Upper lobe of right lung (tissue), 1 donor: ENCODE results near the gene JAML. TPM values are rescaled to one million over a fixed set of nuclear protein-coding genes. Genes with fewer than 3 reads are reported as not detected.
A peak's percentile ranks its signal among the peaks of the same experiment; 100 is the strongest.

Source experiments
- ATAC-seq: fragments of 200-7000 bp; cut with Tn5 transposase; one replicate; pipeline ENCODE4 v1.9.1; 2020; ENCODE audit warnings: mild to moderate bottlenecking, moderate library complexity
- DNase-seq: peaks from one replicate; pipeline ENCODE4 v3.0.0-alpha.2; 2020
- H3K27ac ChIP-seq: fragments of 200-600 bp; one replicate; pipeline ENCODE4 v1.8.0; 2022
- H3K27me3 ChIP-seq: fragments of 200-600 bp; one replicate; pipeline ENCODE4 v1.8.0; 2022; ENCODE audit warnings: mild to moderate bottlenecking
- H3K36me3 ChIP-seq: fragments of 200-600 bp; one replicate; pipeline ENCODE4 v1.8.0; 2022
- H3K4me1 ChIP-seq: fragments of 200-600 bp; one replicate; pipeline ENCODE4 v1.8.0; 2022
- H3K4me3 ChIP-seq: fragments of 200-600 bp; one replicate; pipeline ENCODE4 v1.8.0; 2022; ENCODE audit warnings: mild to moderate bottlenecking
- H3K9me3 ChIP-seq: fragments of 200-600 bp; one replicate; pipeline ENCODE4 v1.8.0; 2022
- CTCF ChIP-seq: fragments of 200-600 bp; IDR thresholded peaks from one replicate; pipeline ENCODE4 v1.8.0; 2022; ENCODE audit warnings: antibody characterized with exemption
- intact Hi-C: fragments of 100-400 bp; cut with DNase I; formaldehyde crosslinking; loops from one replicate; pipeline ENCODE4 v1.11.0; 2022
- total RNA-seq: library from RNA; stranded (reverse); fragmentation: NEBNext Ultra II Directional; extraction: Animal tissue kit (Norgen Biotek cat#: 25700); gene quantifications from one replicate; pipeline ENCODE4 v1.2.1, GENCODE V29; 2021
- donor health status: DM: no; HTN: yes; CAD: no; lungs with severe emphysema.

JAML gene
- total RNA-seq, 1 donor from 2014 or later: 87.9 TPM

- no peak for TF ChIP-seq CTCF
- Histone ChIP-seq H3K9me3 (no peaks in the 10 kb centered on the region), H3K4me1 (peaks cover 23% of the 10 kb centered on the region), H3K27me3 (no peaks in the 10 kb centered on the region), H3K4me3 (no peak overlapping the region), H3K36me3 (no peaks in the 10 kb centered on the region), H3K27ac (peak overlapping the region; percentile 48)
- intact Hi-C loops: no loop called here
- DNase-seq (no peak), ATAC-seq (peak; percentile 20)
Measured at GRCh38 chr11:118226781-118227180, 2.0 kb upstream of the JAML start.

GRCh38 chr11:118226296-118226695 lies 1.5 kb upstream of the JAML start:
- Histone ChIP-seq H3K27me3 (no peaks in the 10 kb centered on the region), H3K4me3 (no peak overlapping the region), H3K4me1 (peaks cover 23% of the 10 kb centered on the region), H3K27ac (peak overlapping the region; percentile 48), H3K36me3 (no peaks in the 10 kb centered on the region), H3K9me3 (no peaks in the 10 kb centered on the region)
- intact Hi-C loops: no loop called here
- TF ChIP-seq CTCF: no peak
- ATAC-seq: peak; percentile 13
- DNase-seq: no peak

DNA sequence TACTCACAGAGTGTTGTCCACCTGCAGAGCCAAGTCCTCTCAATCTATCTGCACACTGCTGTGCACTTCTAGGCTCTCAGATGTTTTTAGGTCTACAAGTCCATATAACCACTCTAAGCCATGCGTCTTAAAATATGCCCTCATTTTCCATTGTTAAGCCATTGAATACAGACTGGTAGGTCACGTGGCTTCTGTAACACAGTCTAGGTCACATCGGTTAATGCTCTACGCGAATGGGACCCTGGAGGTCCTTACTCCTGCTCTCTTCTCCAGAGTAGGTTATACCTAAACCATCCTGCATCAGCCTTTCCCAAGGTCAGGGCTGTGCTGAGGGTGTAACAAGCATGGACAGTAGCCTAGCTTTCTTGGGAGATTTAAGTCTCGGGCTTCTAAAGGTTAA lies 819 bp downstream of the JAML start:
- peaks cover 17% of the 10 kb centered on the region for H3K4me1 ChIP-seq
- DNase-seq (no peak), ATAC-seq (peak; percentile 20)
- no peaks in the 10 kb centered on the region for H3K9me3 ChIP-seq
- peak overlapping the region; percentile 76 for H3K27ac ChIP-seq
- intact Hi-C loops: no loop called here
- peak overlapping the region; percentile 45 for H3K4me3 ChIP-seq
- TF ChIP-seq CTCF: no peak
- H3K27me3 ChIP-seq: no peaks in the 10 kb centered on the region
- no peaks in the 10 kb centered on the region for H3K36me3 ChIP-seq

DNA sequence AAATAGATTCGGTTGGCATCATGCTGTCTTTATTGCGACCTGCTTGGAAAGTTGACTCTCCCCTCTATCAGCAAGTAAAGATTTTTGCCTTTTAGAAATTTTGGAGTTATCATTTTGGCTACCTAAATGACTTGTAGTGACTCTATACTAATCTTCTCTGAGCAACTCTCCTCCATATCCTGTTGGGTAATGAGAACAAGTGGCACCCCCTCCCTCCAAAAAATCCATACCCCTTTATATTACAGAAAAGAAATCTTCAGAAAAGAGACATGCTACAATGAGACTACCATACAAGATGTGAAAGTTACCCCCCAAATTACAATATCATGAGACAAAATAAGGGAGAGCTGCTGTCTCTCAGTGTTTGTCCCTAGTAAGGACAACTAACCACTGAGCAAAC lies 1.2 kb downstream of the JAML start:
- peak overlapping the region; percentile 45 for H3K4me3 ChIP-seq
- no peak for DNase-seq
- peaks cover 17% of the 10 kb centered on the region for H3K4me1 ChIP-seq
- H3K27me3 ChIP-seq: no peaks in the 10 kb centered on the region
- TF ChIP-seq CTCF: no peak
- peak overlapping the region; percentile 76 for H3K27ac ChIP-seq
- H3K36me3 ChIP-seq: no peaks in the 10 kb centered on the region
- intact Hi-C loops: no loop called here
- H3K9me3 ChIP-seq: no peaks in the 10 kb centered on the region
- no peak for ATAC-seq

GRCh38 chr11:118222437-118222836 lies 2.4 kb downstream of the JAML start:
- H3K36me3 ChIP-seq: no peaks in the 10 kb centered on the region
- H3K4me1 ChIP-seq: peaks cover 20% of the 10 kb centered on the region
- H3K4me3 ChIP-seq: peak overlapping the region; percentile 45
- peak overlapping the region; percentile 76 for H3K27ac ChIP-seq
- no peak for TF ChIP-seq CTCF
- DNase-seq (no peak), ATAC-seq (no peak)
- no peaks in the 10 kb centered on the region for H3K27me3 ChIP-seq
- no peaks in the 10 kb centered on the region for H3K9me3 ChIP-seq
- intact Hi-C loops: no loop called here

DNA sequence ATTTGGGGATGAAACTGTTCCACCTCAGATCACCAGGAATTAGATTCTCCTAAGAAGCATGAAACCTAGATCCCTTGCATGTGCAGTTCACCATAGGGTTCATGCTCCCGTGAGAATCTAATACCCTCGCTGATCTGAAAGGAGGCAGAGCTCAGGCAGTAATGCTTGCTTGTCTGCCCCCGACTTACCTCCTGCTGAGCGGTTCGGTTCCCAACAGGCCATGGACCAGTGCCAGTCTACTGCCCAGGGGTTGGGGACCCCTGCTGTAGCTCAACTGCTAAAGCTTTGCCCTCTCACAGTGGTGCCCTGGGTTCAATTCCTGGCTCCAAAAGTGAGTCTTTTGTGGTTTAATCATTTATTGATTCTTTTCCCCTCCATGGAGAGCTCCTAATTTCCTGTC lies 3.4 kb downstream of the JAML start:
- H3K27ac ChIP-seq: no peak overlapping the region
- no peak for ATAC-seq

More for the DNA sequence above, 3.4 kb downstream of the JAML start:
- no peaks in the 10 kb centered on the region for H3K36me3 ChIP-seq
- no peak for DNase-seq
- no peaks in the 10 kb centered on the region for H3K9me3 ChIP-seq
- H3K27me3 ChIP-seq: no peaks in the 10 kb centered on the region
- no peak for TF ChIP-seq CTCF
- intact Hi-C loops: no loop called here
- peaks cover 16% of the 10 kb centered on the region for H3K4me1 ChIP-seq
- peak overlapping the region; percentile 4 for H3K4me3 ChIP-seq
